Measurements from ENCODE around the gene RNF220. TPM values are rescaled to one million over a fixed set of nuclear protein-coding genes. Genes with fewer than 3 reads are reported as not detected.

RNF220 gene
- total RNA-seq, 1 donor from 2014 or later: 72.5 TPM

DNA sequence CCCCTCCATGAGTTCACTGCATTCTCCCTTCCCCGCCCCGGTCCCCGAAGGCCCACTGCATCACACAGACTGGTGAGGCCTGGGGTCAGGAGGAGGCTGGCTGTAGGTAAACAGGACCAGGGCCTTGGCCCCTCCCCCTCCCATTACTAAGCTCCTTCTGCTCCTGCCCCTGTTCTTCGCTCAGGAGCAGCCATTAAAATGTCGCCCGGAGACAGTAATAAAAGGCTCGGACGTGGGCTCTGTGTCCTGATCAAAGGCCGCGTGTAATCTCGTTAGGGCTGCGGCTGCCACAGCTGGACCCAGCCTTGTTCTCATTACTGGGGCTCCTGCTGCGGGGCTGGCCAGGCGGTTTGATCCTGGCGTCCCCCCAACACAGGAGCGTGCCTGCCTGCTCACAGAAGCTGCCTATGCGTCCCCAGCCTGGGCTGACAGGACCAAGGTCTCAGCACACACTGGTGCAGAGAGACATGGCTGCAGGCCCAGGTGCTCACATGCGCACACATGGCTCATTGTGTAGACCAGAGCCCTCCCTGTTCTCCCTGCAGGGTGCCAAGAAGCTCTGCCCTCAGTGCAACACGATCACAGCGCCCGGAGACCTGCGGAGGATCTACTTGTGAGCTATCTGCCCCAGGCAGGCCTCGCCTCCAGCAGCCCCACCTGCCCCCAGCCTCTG lies 245.2 kb downstream of the RNF220 start:
- Histone ChIP-seq H3K4me3 (no peak overlapping the region), H3K27me3 (ENCODE audit: low read depth) (no peaks in the 10 kb centered on the region), H3K36me3 (peaks cover 85% of the 10 kb centered on the region), H3K9me3 (no peaks in the 10 kb centered on the region), H3K4me1 (no peaks in the 10 kb centered on the region), H3K27ac (no peak overlapping the region)
- intact Hi-C loops (cut with DNase I): no loop called here
- DNase-seq (no peak), ATAC-seq (no peak)
- TF ChIP-seq CTCF (IDR thresholded peaks at IDR 0.05): no peak

DNA sequence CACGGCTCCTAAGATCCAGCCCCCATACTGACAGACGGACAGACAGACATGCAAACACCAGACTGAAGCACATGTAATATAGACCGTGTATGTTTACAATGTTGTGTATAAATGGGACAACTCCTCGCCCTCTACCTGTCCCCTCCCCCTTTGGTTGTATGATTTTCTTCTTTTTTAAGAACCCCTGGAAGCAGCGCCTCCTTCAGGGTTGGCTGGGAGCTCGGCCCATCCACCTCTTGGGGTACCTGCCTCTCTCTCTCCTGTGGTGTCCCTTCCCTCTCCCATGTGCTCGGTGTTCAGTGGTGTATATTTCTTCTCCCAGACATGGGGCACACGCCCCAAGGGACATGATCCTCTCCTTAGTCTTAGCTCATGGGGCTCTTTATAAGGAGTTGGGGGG lies 246.0 kb downstream of the RNF220 start:
- no peaks in the 10 kb centered on the region for H3K4me1 ChIP-seq
- H3K36me3 ChIP-seq: peaks cover 78% of the 10 kb centered on the region
- H3K4me3 ChIP-seq: no peak overlapping the region
- TF ChIP-seq CTCF (IDR thresholded peaks at IDR 0.05): no peak
- no peaks in the 10 kb centered on the region for H3K9me3 ChIP-seq
- DNase-seq: no peak
- H3K27me3 ChIP-seq (ENCODE audit: low read depth): no peaks in the 10 kb centered on the region
- H3K27ac ChIP-seq: no peak overlapping the region
- intact Hi-C loops (cut with DNase I): no loop called here
- no peak for ATAC-seq

DNA sequence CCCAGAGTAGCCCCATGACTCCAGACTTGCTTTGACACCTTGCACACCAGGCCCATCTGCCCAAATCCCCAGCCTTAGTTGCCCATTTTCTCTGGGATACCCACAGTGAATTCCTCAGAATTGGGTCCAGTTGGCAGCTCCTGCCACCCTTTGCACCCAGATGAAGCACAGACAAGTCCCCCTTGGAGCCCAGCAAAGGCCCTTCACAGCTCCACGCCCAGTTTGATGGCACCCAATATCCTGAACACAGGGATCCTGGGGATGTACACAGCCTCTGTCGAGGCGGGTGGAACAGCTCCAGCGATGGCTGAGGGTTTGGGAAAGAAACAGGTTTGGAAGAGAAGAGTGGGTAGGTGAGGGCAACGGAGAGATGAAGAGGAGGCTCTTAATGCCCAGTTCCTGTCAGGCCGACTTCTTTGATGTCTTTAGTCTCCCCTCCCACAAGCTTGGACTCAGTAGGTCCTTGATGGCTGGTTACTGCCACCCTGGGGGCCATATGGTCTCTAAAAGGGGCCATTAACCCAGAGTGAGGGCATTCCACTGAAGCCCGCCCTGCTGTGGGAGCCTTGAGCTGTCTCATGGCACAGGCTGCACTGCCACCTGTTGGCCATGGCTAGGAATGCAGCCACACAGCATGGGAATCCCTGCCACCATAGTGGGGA lies 247.5 kb downstream of the RNF220 start:
- Histone ChIP-seq H3K4me3 (no peak overlapping the region), H3K9me3 (no peaks in the 10 kb centered on the region), H3K36me3 (peaks cover 78% of the 10 kb centered on the region), H3K27me3 (ENCODE audit: low read depth) (no peaks in the 10 kb centered on the region), H3K4me1 (no peaks in the 10 kb centered on the region), H3K27ac (no peak overlapping the region)
- intact Hi-C loops (cut with DNase I): no loop called here
- ATAC-seq (peak; percentile 90 to 92), DNase-seq (peak; percentile 80)
- peak; percentile 95 for TF ChIP-seq CTCF (IDR thresholded peaks at IDR 0.05)

DNA sequence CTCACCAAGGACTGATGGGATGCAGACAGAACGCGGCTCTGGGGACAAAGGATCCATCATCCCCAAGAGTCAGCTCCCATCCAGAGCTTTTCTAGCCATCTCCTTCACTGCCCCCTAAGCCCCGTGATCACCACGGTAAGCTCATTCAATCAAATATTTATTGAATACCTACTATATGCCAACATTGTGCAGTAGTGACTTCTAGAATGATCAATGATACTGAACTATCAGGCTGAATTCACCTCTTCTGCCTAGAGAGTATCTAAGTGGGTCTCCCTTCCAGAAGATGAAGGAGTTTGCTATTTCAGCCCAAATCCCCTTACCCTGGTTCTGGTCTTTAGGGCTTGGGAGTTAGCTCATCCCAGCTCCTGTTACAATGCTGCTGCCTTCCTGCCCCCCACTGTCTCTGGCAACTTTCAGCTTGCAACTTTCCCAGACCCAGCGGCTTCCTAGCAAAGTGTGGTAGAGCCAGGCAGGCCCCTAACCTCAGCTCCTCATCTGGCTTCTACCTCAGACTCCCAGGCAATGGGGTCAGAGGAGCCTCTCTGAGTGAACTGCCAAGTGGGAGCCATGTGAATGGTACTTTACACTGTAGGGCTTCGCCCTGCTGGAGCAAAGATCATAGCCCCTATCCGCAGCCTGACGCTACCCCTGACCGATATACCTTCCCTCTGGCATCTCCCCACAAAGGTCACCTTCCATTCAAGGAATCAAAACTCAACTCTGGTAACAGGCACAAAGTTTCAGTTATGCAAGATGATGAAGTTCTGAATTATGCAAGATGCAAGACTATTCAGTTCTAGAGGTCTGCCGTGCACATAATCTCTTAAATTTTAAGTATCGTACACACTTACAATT lies 248.3 kb downstream of the RNF220 start:
- DNase-seq: no peak
- no peak overlapping the region for H3K4me3 ChIP-seq
- no peaks in the 10 kb centered on the region for H3K27me3 ChIP-seq (ENCODE audit: low read depth)
- no peaks in the 10 kb centered on the region for H3K4me1 ChIP-seq
- peaks cover 72% of the 10 kb centered on the region for H3K36me3 ChIP-seq
- H3K27ac ChIP-seq: no peak overlapping the region
- no peak for ATAC-seq
- TF ChIP-seq CTCF (IDR thresholded peaks at IDR 0.05): peak; percentile 8
- intact Hi-C loops (cut with DNase I): no loop called here
- no peaks in the 10 kb centered on the region for H3K9me3 ChIP-seq

DNA sequence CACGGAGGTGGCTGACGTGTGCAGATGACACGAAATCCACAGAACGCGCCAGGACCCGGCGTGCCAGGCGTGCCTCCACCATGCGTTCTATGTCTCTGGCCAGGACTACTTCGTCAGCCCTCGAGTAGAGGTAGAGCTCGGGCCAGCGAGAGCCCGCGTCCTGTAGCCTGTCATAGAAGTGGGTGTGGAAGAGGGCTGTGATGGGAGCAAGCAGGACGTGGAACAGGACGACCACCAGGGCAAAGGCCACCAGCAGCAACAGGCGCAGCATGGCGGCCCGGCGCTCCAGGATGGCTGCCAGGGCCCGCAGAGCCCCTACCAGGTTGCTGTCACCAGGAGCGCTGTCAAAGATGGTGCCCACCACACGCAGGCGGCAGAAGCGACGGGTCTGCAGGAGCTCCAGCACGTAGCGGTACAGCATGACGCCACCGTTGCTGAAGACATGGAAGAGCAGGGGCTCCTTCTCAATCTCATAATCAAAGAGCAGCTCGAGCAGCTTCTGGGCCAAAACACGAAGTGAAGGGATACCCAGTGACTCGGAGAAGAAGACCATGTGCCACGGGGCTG lies 249.6 kb downstream of the RNF220 start:
- no peak for ATAC-seq
- Histone ChIP-seq H3K4me1 (no peaks in the 10 kb centered on the region), H3K9me3 (no peaks in the 10 kb centered on the region), H3K4me3 (no peak overlapping the region), H3K36me3 (peaks cover 58% of the 10 kb centered on the region), H3K27ac (no peak overlapping the region), H3K27me3 (ENCODE audit: low read depth) (no peaks in the 10 kb centered on the region)
- TF ChIP-seq CTCF (IDR thresholded peaks at IDR 0.05): no peak
- intact Hi-C loops (cut with DNase I): no loop called here
- no peak for DNase-seq

Data from lower lobe of right lung (tissue), 2 donors.